ENCODE measurements around the gene TSPAN4.

The TSPAN4 gene

GRCh38 chr11:889257-889656, 46.6 kb downstream of the TSPAN4 start:
- no peak for DNase-seq (ENCODE audit: low read depth)

DNA sequence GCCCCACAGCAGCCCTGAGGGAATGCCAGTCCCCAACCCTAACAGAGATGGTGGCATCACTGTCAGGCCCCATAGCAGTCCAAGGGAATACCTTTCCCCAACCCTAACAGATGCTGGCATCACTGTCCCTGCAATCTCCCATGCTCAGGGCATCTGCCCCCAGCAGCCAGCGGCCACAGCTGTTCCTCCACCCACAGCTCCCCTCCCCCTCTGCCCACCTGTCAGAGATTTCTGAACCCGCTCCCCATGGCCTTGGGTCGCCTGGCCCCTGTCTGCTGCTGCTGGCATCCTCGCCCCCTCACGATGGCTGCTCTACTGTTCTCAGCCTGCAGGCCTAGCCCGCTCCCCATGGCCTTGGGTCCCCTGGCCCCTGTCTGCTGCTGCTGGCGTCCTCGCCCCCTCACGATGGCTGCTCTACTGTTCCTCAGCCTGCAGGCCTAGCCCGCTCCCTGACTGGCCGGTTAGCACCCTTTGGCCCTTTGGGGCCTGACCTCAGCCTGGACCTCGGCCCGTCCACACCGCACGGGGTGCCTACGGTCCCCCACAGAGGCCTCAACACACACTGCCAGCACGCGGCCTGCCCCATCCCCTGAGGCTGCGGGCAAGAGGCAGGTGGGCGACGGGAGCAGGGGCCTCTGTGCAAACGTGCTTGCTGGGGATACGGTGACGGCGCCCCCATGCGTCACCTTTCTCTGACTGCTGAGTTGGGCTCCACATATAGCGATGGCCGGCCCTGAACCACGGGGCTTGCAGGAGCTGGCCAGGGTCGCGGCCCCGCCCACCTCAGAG, 47.2 kb downstream of the TSPAN4 start:
- no peak for DNase-seq (ENCODE audit: low read depth)

GRCh38 chr11:890794-891540, 48.3 kb downstream of the TSPAN4 start:
- DNase-seq (ENCODE audit: low read depth): no peak

DNA sequence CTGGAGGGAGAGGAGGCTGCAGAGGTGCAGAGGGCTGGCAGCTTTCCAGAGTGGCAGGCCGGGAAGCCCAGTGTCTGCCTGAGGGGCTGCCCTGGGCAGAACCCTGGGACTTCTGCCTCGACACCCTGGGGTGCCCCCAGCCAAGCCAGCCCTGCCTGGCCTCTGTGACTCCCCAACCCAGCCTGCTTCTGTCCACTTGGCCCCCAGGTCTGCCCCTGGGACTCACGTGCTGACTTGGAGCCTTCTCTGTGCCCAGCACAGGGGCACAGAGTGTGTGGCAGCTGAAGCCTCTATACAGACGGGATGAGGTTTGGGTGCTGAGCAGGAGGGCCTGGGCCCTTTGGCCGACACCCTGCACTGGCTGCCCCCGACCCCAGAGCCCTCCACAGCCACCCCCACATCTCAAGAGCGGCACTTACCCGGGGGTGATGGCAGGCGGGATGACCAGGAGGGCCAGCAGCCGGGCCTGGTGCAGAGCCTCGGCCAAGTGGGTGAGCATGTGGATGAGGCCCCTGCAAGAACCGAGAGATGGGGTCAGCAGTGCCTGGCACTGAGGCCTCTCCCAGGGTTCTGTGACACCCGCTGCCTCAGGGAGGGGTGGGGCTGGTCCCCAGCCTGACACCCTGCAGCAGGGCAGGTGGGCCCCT, 50.5 kb downstream of the TSPAN4 start:
- DNase-seq (ENCODE audit: low read depth): no peak

DNA sequence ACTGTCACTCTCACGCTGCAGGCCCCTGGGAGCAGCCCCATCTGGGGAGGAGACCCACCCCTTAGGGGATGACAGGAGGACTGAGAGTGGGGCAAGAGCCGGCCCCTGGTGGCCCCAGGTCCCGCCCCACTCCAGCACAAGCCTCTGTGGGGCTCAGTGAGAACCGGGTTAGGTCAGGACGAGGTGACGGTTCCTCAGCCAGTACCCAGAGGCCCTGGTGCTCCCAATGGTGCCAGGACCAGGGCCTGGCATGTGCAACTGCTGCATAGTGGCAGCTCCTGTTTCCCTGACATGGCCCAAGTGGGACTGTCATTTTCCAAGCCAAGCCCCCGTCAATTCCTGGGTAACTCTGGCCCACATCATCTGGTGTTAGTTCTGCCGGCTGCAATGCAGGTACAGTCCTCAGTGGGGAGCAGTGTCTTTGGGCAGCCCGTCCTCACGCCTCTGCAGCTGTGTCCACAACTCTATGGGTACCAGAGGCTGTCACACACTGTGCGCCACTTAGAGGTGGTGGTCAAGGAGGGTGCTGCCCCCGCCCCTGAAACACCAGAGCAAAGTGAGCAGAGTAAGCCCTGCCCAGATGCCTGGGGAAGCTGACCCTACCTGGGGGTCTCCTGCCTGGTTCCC, 52.0 kb downstream of the TSPAN4 start:
- no peak for DNase-seq (ENCODE audit: low read depth)

- DNase-seq (ENCODE audit: low read depth): no peak
These were observed 52.9 kb downstream of the TSPAN4 start for GRCh38 chr11:895331-896110.

GRCh38 chr11:897253-898142, 54.8 kb downstream of the TSPAN4 start:
- DNase-seq (ENCODE audit: low read depth): no peak

- DNase-seq (ENCODE audit: low read depth): no peak
These were observed 55.5 kb downstream of the TSPAN4 start for GRCh38 chr11:898143-898511.

DNA sequence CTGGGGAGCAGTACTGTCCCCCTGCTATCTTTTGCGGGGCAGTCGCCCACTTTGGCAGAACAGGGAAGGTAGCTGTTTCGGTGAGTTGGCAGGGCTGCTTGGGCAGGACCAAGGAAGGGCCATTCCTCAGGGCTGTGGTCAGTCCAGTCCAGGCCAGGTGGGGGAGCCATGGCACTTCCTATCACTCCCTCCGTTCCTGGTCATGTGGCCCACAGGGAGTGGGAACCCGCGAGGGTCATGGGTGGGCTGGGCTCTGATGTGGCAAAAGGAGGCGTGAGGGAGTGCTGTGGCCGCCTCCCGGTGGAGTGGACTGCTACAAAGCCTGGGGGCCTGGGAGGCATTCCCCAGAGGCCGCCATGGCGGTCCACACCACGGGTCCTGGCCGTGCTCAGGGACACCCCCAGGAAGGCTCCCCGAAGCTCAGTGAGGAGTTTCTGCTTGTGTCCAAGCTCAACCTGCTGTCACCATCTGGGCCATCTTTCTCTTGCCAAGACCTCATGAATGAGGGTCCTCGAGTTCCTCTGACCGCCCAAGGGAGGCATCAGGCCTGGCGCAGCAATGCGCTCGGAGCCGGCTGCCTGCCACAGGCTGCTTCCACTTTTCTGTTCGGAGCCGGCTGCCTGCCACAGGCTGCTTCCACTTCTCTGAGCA, 56.0 kb downstream of the TSPAN4 start:
- DNase-seq (ENCODE audit: low read depth): no peak

GRCh38 chr11:899724-900123, 57.1 kb downstream of the TSPAN4 start:
- no peak for DNase-seq (ENCODE audit: low read depth)

- DNase-seq (ENCODE audit: low read depth): no peak
These were observed 57.9 kb downstream of the TSPAN4 start for GRCh38 chr11:900545-900944.

GRCh38 chr11:901452-902061, 58.9 kb downstream of the TSPAN4 start:
- no peak for DNase-seq (ENCODE audit: low read depth)

- no peak for DNase-seq (ENCODE audit: low read depth)
These were observed 61.7 kb downstream of the TSPAN4 start for GRCh38 chr11:904380-904779.

DNA sequence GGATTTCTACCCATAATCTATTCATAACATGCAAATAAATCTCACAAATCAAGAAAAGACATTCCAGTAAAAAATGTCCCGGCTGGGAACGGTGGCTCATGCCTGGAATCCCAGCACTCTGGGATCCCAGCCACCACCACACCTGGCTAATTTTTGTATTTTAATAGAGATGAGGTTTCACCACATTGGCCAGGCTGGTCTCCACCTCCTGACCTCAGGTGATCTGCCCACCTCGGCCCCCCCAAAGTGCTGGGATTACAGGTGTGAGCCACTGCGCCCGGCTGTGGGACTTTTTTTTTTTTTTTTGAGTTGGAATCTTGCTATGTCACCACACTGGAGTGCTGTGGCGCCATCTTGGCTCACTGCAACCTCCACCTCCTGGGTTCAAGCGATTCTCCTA, 63.3 kb downstream of the TSPAN4 start:
- no peak for DNase-seq (ENCODE audit: low read depth)

- DNase-seq (ENCODE audit: low read depth): no peak
These were observed 65.0 kb downstream of the TSPAN4 start for GRCh38 chr11:907668-908067.

DNA sequence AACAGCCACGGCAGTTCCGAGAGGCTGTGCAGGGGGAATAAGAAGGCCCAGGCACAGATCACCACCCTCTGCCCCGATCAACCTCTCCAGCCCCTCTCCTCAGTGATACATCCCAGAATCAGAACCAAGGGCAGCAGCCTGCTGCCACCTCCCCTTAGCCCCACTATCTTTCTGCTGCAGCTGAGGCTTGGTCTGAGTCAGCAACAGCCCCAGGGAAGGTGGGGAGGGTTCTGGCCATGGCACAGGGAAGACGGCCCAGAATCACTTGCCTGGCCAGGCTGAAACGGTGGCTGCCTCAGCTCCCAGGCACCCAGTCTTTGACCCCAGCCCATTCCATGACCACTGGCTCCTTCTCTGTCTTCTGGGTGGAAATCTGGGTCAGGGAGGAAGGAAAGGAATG, 65.6 kb downstream of the TSPAN4 start:
- DNase-seq (ENCODE audit: low read depth): no peak

- DNase-seq (ENCODE audit: low read depth): no peak
These were observed 66.8 kb downstream of the TSPAN4 start for GRCh38 chr11:909406-909805.

- DNase-seq (ENCODE audit: low read depth): peak; percentile 69
These were observed 67.5 kb downstream of the TSPAN4 start for GRCh38 chr11:910044-910588.

DNA sequence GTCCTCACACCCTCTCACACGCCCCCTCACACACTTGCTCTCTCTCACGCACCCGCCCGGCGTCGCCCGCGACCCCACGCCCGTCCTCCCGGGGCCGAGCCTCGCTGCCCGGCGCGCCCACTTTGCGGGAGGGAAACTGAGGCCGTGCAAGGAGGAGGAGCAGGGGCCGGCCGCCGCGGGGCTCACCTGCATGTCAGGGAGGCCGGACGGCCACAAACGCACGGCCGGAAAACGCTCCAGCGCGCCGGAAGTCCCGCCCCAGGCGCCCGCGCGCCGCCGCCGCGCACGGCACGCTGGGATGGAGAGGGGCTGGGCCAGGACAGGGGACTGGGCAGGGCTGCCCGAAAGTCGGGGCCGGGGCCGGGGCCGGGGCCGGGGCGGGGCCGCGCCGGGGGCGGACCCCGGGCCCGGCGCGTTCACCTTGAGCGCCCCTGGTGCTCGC, 68.0 kb downstream of the TSPAN4 start, which contains the start of gene CHID1:
CHID1 (minus strand) TSS at position 222 of the 442 bp plus-strand sequence. CDS start 5,994 bp downstream, outside the sequence.
- DNase-seq (ENCODE audit: low read depth): peak; percentile 78
